ENCODE data around the gene ZCCHC17. TPM values are rescaled to one million over a fixed set of nuclear protein-coding genes. Genes with fewer than 3 reads are reported as not detected.

ZCCHC17 gene
- 26.3 and 30.7 TPM in 2 replicates for total RNA-seq
- long read RNA-seq, transcript ZCCHC17-201 (8 exons, 1,605 nt), result major isoform, 21 of 47 reads
- long read RNA-seq, partial matches to known transcripts, result 2 of 47 reads
- long read RNA-seq, other reads (novel, unspliced or antisense), result 16 of 47 reads

GRCh38 chr1:31296486-31297276 lies at the start of gene ZCCHC17, which contains the start of gene SNRNP40:
Gene ZCCHC17, plus strand, starts transcription at chr1:31297032. Its CDS starts 13,067 bp downstream, at chr1:31310099.
Gene SNRNP40, minus strand, starts transcription at chr1:31296788. Its CDS starts 37 bp downstream, at chr1:31296751.
- Mint-ChIP-seq H3K4me1 (ENCODE audit: unreplicated experiment) (peaks cover 13% of the 10 kb centered on the region), H3K27me3 (ENCODE audit: unreplicated experiment) (no peaks in the 10 kb centered on the region), H3K27ac (ENCODE audit: unreplicated experiment) (no peak within 1 kb of the TSS), H3K36me3 (ENCODE audit: unreplicated experiment) (peaks cover 14% of the 10 kb centered on the region), H3K9me3 (ENCODE audit: unreplicated experiment) (no peaks in the 10 kb centered on the region), H3K4me3 (ENCODE audit: unreplicated experiment) (no peak within 1 kb of the TSS)
- TF ChIP-seq CTCF (IDR thresholded peaks at IDR 0.05), result peak; percentile 19
- DNase-seq (ENCODE audit: extremely low spot score, unreplicated experiment), result peak; percentile 97

GRCh38 chr1:31248276-31248675 lies 48.6 kb upstream of the ZCCHC17 start:
- no peak overlapping the region for H3K27ac Mint-ChIP-seq (ENCODE audit: unreplicated experiment)
- TF ChIP-seq CTCF (IDR thresholded peaks at IDR 0.05), result no peak
- DNase-seq (ENCODE audit: extremely low spot score, unreplicated experiment), result no peak
- peaks cover 8% of the 10 kb centered on the region for H3K27me3 Mint-ChIP-seq (ENCODE audit: unreplicated experiment)
- no peak overlapping the region for H3K4me3 Mint-ChIP-seq (ENCODE audit: unreplicated experiment)
- no peaks in the 10 kb centered on the region for H3K36me3 Mint-ChIP-seq (ENCODE audit: unreplicated experiment)
- no peaks in the 10 kb centered on the region for H3K4me1 Mint-ChIP-seq (ENCODE audit: unreplicated experiment)
- H3K9me3 Mint-ChIP-seq (ENCODE audit: unreplicated experiment), result no peaks in the 10 kb centered on the region

GRCh38 chr1:31249854-31250253 lies 47.0 kb upstream of the ZCCHC17 start:
- no peak for TF ChIP-seq CTCF (IDR thresholded peaks at IDR 0.05)
- no peaks in the 10 kb centered on the region for H3K9me3 Mint-ChIP-seq (ENCODE audit: unreplicated experiment)
- no peak overlapping the region for H3K4me3 Mint-ChIP-seq (ENCODE audit: unreplicated experiment)
- H3K27ac Mint-ChIP-seq (ENCODE audit: unreplicated experiment), result no peak overlapping the region
- H3K36me3 Mint-ChIP-seq (ENCODE audit: unreplicated experiment), result no peaks in the 10 kb centered on the region
- no peak for DNase-seq (ENCODE audit: extremely low spot score, unreplicated experiment)
- no peaks in the 10 kb centered on the region for H3K27me3 Mint-ChIP-seq (ENCODE audit: unreplicated experiment)
- H3K4me1 Mint-ChIP-seq (ENCODE audit: unreplicated experiment), result no peaks in the 10 kb centered on the region

- Mint-ChIP-seq H3K9me3 (ENCODE audit: unreplicated experiment) (no peaks in the 10 kb centered on the region), H3K27me3 (ENCODE audit: unreplicated experiment) (no peaks in the 10 kb centered on the region), H3K4me1 (ENCODE audit: unreplicated experiment) (no peaks in the 10 kb centered on the region), H3K27ac (ENCODE audit: unreplicated experiment) (no peak overlapping the region), H3K36me3 (ENCODE audit: unreplicated experiment) (peaks cover 35% of the 10 kb centered on the region), H3K4me3 (ENCODE audit: unreplicated experiment) (no peak overlapping the region)
- no peak for TF ChIP-seq CTCF (IDR thresholded peaks at IDR 0.05)
- DNase-seq (ENCODE audit: extremely low spot score, unreplicated experiment), result no peak
Observed at GRCh38 chr1:31257213-31257612, 39.6 kb upstream of the ZCCHC17 start.

GRCh38 chr1:31258581-31258980 lies 38.3 kb upstream of the ZCCHC17 start:
- Mint-ChIP-seq H3K4me3 (ENCODE audit: unreplicated experiment) (no peak overlapping the region), H3K36me3 (ENCODE audit: unreplicated experiment) (peaks cover 38% of the 10 kb centered on the region), H3K27ac (ENCODE audit: unreplicated experiment) (no peak overlapping the region), H3K9me3 (ENCODE audit: unreplicated experiment) (no peaks in the 10 kb centered on the region), H3K27me3 (ENCODE audit: unreplicated experiment) (no peaks in the 10 kb centered on the region), H3K4me1 (ENCODE audit: unreplicated experiment) (no peaks in the 10 kb centered on the region)
- DNase-seq (ENCODE audit: extremely low spot score, unreplicated experiment), result no peak
- no peak for TF ChIP-seq CTCF (IDR thresholded peaks at IDR 0.05)

Data from osteocyte (in vitro differentiated cells).